Colonic mucosa (tissue), 4 donors: ENCODE measurements around the gene TCEA2. TPM values are rescaled to one million over a fixed set of nuclear protein-coding genes. Genes with fewer than 3 reads are reported as not detected.

ENCODE experiments used
- DNase-seq: peaks from one replicate; pipeline ENCODE4 v3.0.0-alpha.2; 2020
- H3K27ac ChIP-seq: fragments of 200-600 bp; one replicate; pipeline ENCODE4 v1.8.0; 2021
- H3K27me3 ChIP-seq: fragments of 200-600 bp; one replicate; pipeline ENCODE4 v1.8.0; 2021
- H3K36me3 ChIP-seq: fragments of 200-600 bp; one replicate; pipeline ENCODE4 v1.8.0; 2021
- H3K4me1 ChIP-seq: fragments of 200-600 bp; one replicate; pipeline ENCODE4 v1.8.0; 2021; ENCODE audit warnings: mild to moderate bottlenecking
- H3K4me3 ChIP-seq: fragments of 200-600 bp; one replicate; pipeline ENCODE4 v1.8.0; 2021
- H3K9ac ChIP-seq, 2 donors: one replicate each; pipeline ENCODE4 v1.7.0; 2013; ENCODE audit warnings: control low read depth in 2 of 2, low read depth in 2 of 2, low read length in 2 of 2
- H3K9me3 ChIP-seq: fragments of 200-600 bp; one replicate; pipeline ENCODE4 v1.8.0; 2021
- CTCF ChIP-seq: fragments of 200-600 bp; IDR thresholded peaks from one replicate; pipeline ENCODE4 v1.8.0; 2022; ENCODE audit warnings: antibody characterized with exemption, mild to moderate bottlenecking
- intact Hi-C: fragments of 100-400 bp; cut with DNase I; formaldehyde crosslinking; loops from one replicate; pipeline ENCODE4 v1.14.1; 2022
- total RNA-seq, 2 donors: library from RNA; stranded (reverse); fragmentation: NEBNext Ultra II Directional in 1 of 2; extraction: Animal tissue kit (Norgen Biotek cat#: 25700) in 1 of 2; gene quantifications; one replicate each; pipeline ENCODE4 v1.2.1, GENCODE V29; 2021
- donor health status: healthy.
- donor health status: DM: no; HTN: no; CAD: no.
- donor health status: DM: no; HTN: no; CAD: no.

Gene TCEA2
- total RNA-seq, 2 donors from 2014 or later = 7.3 to 11.8 TPM

GRCh38 chr20:64065062-64065973 is 2.3 kb downstream of the TCEA2 start:
- H3K27me3 ChIP-seq = no peaks in the 10 kb centered on the region
- intact Hi-C loops = no loop called here
- H3K4me1 ChIP-seq = peaks cover 5% of the 10 kb centered on the region
- TF ChIP-seq CTCF = no peak
- no peaks in the 10 kb centered on the region for H3K9me3 ChIP-seq
- no peak for DNase-seq
- no peak overlapping the region for H3K4me3 ChIP-seq
- H3K36me3 ChIP-seq = no peaks in the 10 kb centered on the region
- no peak overlapping the region for H3K9ac ChIP-seq
- no peak overlapping the region for H3K27ac ChIP-seq

- Histone ChIP-seq H3K9me3 (no peaks in the 10 kb centered on the region), H3K4me3 (no peak overlapping the region), H3K36me3 (no peaks in the 10 kb centered on the region), H3K27me3 (no peaks in the 10 kb centered on the region), H3K9ac (no peak overlapping the region), H3K4me1 (peaks cover 5% of the 10 kb centered on the region), H3K27ac (no peak overlapping the region)
- no peak for DNase-seq
- intact Hi-C loops = no loop called here
- no peak for TF ChIP-seq CTCF
Observed at GRCh38 chr20:64065974-64066343, 3.0 kb downstream of the TCEA2 start.

- no peak for TF ChIP-seq CTCF
- H3K4me1 ChIP-seq = peaks cover 5% of the 10 kb centered on the region
Observed at GRCh38 chr20:64067005-64067632, 4.1 kb downstream of the TCEA2 start.

GRCh38 chr20:64067733-64068307 is 4.8 kb downstream of the TCEA2 start:
- Histone ChIP-seq H3K27ac (no peak overlapping the region), H3K4me1 (no peaks in the 10 kb centered on the region), H3K27me3 (no peaks in the 10 kb centered on the region), H3K4me3 (no peak overlapping the region), H3K9me3 (no peaks in the 10 kb centered on the region), H3K36me3 (no peaks in the 10 kb centered on the region), H3K9ac (no peak overlapping the region)
- no peak for TF ChIP-seq CTCF
- DNase-seq = no peak
- intact Hi-C loops = no loop called here

More at GRCh38 chr20:64067005-64067632, 4.1 kb downstream of the TCEA2 start:
- DNase-seq = no peak
- no peak overlapping the region for H3K4me3 ChIP-seq
- H3K27ac ChIP-seq = no peak overlapping the region
- H3K36me3 ChIP-seq = no peaks in the 10 kb centered on the region
- no peaks in the 10 kb centered on the region for H3K27me3 ChIP-seq
- intact Hi-C loops = no loop called here
- H3K9ac ChIP-seq = no peak overlapping the region
- no peaks in the 10 kb centered on the region for H3K9me3 ChIP-seq

- Histone ChIP-seq H3K27me3 (no peaks in the 10 kb centered on the region), H3K9me3 (no peaks in the 10 kb centered on the region), H3K9ac (no peak overlapping the region), H3K27ac (no peak overlapping the region), H3K4me1 (no peaks in the 10 kb centered on the region), H3K36me3 (no peaks in the 10 kb centered on the region), H3K4me3 (no peak overlapping the region)
- TF ChIP-seq CTCF = no peak
- intact Hi-C loops = no loop called here
- DNase-seq = no peak
Observed at GRCh38 chr20:64068386-64069208, 5.6 kb downstream of the TCEA2 start.
